Measurements from ENCODE around the gene OSGEP.

Gene OSGEP

DNA sequence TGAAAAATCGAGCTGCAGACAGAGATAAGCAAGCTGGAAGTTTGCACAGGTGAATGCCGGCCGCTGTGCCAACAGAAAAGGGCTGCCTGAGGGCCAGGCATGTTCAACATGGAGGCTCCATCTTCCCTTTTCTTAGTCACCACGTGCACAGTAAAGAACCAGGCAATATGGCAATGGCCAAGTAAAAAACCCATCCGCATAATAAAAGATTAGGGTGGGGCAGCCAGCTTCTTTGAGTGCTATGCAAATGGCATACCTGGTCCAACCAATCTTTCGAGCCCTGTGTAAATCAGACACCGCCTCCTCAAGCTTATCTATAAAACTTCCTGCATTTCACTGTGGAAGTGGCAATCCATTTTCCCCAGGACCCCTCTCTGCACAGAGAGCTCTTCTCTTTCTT is 31.3 kb upstream of the OSGEP start:
- ChIA-PET CTCF (interaction anchor here (1.1 kb wide), 1 partner anchor 650 kb away, joined by 3 read pairs; no protein-coding TSS in a partner anchor), POLR2A (interaction anchor here (0.9 to 1.1 kb wide), 2 partner anchors 16 to 24 kb away, joined by 3 to 4 read pairs; partner anchors contain the start of gene PIP4P1)
- no peaks in the 10 kb centered on the region for H3K9me3 ChIP-seq (ENCODE audit: control insufficient read depth, insufficient read depth, low read depth, low read length)
- H3K36me3 ChIP-seq (ENCODE audit: control insufficient read depth in 2 of 2, insufficient read depth in 1 of 2, low read length in 2 of 2), result no peaks in the 10 kb centered on the region
- no peak overlapping the region for H3K27ac ChIP-seq (ENCODE audit: extremely low read depth, low read depth, low read length)
- no peaks in the 10 kb centered on the region for H3K4me1 ChIP-seq (ENCODE audit: control insufficient read depth, insufficient read depth, low read length)
- TF ChIP-seq ZNF521 (tag by site-specific recombination; IDR thresholded peaks at IDR 0.05) (no peak), SALL2 (tag by site-specific recombination; IDR thresholded peaks at IDR 0.05; ENCODE audit: borderline replicate concordance) (no peak), ZNF132 (tag by site-specific recombination; IDR thresholded peaks at IDR 0.05; ENCODE audit: borderline replicate concordance) (no peak), ZFHX2 (tag by site-specific recombination; conservative IDR thresholded peaks at IDR 0.05) (no peak), KLF16 (tag by site-specific recombination; IDR thresholded peaks at IDR 0.05) (no peak), ZNF37A (tag by site-specific recombination; IDR thresholded peaks at IDR 0.05) (no peak), HOXD13 (CRISPR knock-in tag; IDR thresholded peaks at IDR 0.05; ENCODE audit: borderline replicate concordance) (no peak), ZNF324 (tag by site-specific recombination; IDR thresholded peaks at IDR 0.05) (no peak), ZNF10 (tag by site-specific recombination; IDR thresholded peaks at IDR 0.05) (no peak), YY2 (tag by site-specific recombination; IDR thresholded peaks at IDR 0.05) (no peak), ZBTB17 (tag by site-specific recombination; IDR thresholded peaks at IDR 0.05) (no peak), ZNF2 (tag by site-specific recombination; IDR thresholded peaks at IDR 0.05) (no peak), ZNF560 (tag by site-specific recombination; IDR thresholded peaks at IDR 0.05; ENCODE audit: borderline replicate concordance) (no peak), ZSCAN16 (tag by site-specific recombination; IDR thresholded peaks at IDR 0.05) (no peak), PRDM6 (tag by site-specific recombination; IDR thresholded peaks at IDR 0.05) (no peak), SCRT2 (tag by site-specific recombination; IDR thresholded peaks at IDR 0.05) (no peak), OVOL3 (tag by site-specific recombination; IDR thresholded peaks at IDR 0.05) (no peak), SETDB1 (IDR thresholded peaks at IDR 0.05; ENCODE audit: insufficient read length, low read length) (no peak)
- no peak overlapping the region for H3K4me3 ChIP-seq (ENCODE audit: low read depth, low read length)

- CTCF ChIA-PET, result interaction anchor here (0.5 kb wide), 1 partner anchor 48 kb away, joined by 3 read pairs; no protein-coding TSS in a partner anchor
- no peak overlapping the region for H3K27ac ChIP-seq (ENCODE audit: extremely low read depth, low read depth, low read length)
- H3K4me1 ChIP-seq (ENCODE audit: control insufficient read depth, insufficient read depth, low read length), result no peaks in the 10 kb centered on the region
- no peak overlapping the region for H3K4me3 ChIP-seq (ENCODE audit: low read depth, low read length)
- H3K36me3 ChIP-seq (ENCODE audit: control insufficient read depth in 2 of 2, insufficient read depth in 1 of 2, low read length in 2 of 2), result peaks cover 2 to 13% of the 10 kb centered on the region in 2 experiments
- H3K9me3 ChIP-seq (ENCODE audit: control insufficient read depth, insufficient read depth, low read depth, low read length), result no peaks in the 10 kb centered on the region
- POLR2A ChIA-PET, result interaction anchor here (1.0 kb wide), 1 partner anchor 13 kb away, joined by 3 read pairs; no protein-coding TSS in a partner anchor
- TF ChIP-seq ZNF19 (tag by site-specific recombination; IDR thresholded peaks at IDR 0.05; ENCODE audit: low read depth), result no peak
- TF ChIP-seq, protein P1, sequence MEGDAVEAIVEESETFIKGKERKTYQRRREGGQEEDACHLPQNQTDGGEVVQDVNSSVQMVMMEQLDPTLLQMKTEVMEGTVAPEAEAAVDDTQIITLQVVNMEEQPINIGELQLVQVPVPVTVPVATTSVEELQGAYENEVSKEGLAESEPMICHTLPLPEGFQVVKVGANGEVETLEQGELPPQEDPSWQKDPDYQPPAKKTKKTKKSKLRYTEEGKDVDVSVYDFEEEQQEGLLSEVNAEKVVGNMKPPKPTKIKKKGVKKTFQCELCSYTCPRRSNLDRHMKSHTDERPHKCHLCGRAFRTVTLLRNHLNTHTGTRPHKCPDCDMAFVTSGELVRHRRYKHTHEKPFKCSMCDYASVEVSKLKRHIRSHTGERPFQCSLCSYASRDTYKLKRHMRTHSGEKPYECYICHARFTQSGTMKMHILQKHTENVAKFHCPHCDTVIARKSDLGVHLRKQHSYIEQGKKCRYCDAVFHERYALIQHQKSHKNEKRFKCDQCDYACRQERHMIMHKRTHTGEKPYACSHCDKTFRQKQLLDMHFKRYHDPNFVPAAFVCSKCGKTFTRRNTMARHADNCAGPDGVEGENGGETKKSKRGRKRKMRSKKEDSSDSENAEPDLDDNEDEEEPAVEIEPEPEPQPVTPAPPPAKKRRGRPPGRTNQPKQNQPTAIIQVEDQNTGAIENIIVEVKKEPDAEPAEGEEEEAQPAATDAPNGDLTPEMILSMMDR (tag by site-specific recombination; IDR thresholded peaks at IDR 0.05), result no peak
- no peak for TF ChIP-seq RBAK (tag by site-specific recombination; IDR thresholded peaks at IDR 0.05)
- TF ChIP-seq, protein P2, sequence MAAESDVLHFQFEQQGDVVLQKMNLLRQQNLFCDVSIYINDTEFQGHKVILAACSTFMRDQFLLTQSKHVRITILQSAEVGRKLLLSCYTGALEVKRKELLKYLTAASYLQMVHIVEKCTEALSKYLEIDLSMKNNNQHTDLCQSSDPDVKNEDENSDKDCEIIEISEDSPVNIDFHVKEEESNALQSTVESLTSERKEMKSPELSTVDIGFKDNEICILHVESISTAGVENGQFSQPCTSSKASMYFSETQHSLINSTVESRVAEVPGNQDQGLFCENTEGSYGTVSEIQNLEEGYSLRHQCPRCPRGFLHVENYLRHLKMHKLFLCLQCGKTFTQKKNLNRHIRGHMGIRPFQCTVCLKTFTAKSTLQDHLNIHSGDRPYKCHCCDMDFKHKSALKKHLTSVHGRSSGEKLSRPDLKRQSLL (tag by site-specific recombination; IDR thresholded peaks at IDR 0.05), result no peak
- no peak for TF ChIP-seq ZNF221 (tag by site-specific recombination; IDR thresholded peaks at IDR 0.05; ENCODE audit: borderline replicate concordance)
- no peak for TF ChIP-seq ZEB2 (tag by site-specific recombination; IDR thresholded peaks at IDR 0.05)
- TF ChIP-seq, protein P3, sequence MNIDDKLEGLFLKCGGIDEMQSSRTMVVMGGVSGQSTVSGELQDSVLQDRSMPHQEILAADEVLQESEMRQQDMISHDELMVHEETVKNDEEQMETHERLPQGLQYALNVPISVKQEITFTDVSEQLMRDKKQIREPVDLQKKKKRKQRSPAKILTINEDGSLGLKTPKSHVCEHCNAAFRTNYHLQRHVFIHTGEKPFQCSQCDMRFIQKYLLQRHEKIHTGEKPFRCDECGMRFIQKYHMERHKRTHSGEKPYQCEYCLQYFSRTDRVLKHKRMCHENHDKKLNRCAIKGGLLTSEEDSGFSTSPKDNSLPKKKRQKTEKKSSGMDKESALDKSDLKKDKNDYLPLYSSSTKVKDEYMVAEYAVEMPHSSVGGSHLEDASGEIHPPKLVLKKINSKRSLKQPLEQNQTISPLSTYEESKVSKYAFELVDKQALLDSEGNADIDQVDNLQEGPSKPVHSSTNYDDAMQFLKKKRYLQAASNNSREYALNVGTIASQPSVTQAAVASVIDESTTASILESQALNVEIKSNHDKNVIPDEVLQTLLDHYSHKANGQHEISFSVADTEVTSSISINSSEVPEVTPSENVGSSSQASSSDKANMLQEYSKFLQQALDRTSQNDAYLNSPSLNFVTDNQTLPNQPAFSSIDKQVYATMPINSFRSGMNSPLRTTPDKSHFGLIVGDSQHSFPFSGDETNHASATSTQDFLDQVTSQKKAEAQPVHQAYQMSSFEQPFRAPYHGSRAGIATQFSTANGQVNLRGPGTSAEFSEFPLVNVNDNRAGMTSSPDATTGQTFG (tag by site-specific recombination; IDR thresholded peaks at IDR 0.05; ENCODE audit: borderline replicate concordance), result no peak
- TF ChIP-seq, protein P4, sequence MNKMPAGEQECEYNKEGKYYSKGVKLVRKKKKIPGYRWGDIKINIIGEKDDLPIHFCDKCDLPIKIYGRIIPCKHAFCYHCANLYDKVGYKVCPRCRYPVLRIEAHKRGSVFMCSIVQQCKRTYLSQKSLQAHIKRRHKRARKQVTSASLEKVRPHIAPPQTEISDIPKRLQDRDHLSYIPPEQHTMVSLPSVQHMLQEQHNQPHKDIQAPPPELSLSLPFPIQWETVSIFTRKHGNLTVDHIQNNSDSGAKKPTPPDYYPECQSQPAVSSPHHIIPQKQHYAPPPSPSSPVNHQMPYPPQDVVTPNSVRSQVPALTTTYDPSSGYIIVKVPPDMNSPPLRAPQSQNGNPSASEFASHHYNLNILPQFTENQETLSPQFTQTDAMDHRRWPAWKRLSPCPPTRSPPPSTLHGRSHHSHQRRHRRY (tag by site-specific recombination; IDR thresholded peaks at IDR 0.05), result no peak
- TF ChIP-seq, protein P5, sequence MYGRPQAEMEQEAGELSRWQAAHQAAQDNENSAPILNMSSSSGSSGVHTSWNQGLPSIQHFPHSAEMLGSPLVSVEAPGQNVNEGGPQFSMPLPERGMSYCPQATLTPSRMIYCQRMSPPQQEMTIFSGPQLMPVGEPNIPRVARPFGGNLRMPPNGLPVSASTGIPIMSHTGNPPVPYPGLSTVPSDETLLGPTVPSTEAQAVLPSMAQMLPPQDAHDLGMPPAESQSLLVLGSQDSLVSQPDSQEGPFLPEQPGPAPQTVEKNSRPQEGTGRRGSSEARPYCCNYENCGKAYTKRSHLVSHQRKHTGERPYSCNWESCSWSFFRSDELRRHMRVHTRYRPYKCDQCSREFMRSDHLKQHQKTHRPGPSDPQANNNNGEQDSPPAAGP (tag by site-specific recombination; IDR thresholded peaks at IDR 0.05), result no peak
- TF ChIP-seq ZNF138 (tag by site-specific recombination; IDR thresholded peaks at IDR 0.05; ENCODE audit: borderline replicate concordance), result no peak
Measured at GRCh38 chr14:20482382-20482781, 27.8 kb upstream of the OSGEP start.
